ENCODE results near the gene HTRA3. TPM values are rescaled to one million over a fixed set of nuclear protein-coding genes. Genes with fewer than 3 reads are reported as not detected.

The HTRA3 gene
- total and polyA plus RNA-seq, 2 experiments from 2014 or later: 3.2 to 5.2 TPM

DNA sequence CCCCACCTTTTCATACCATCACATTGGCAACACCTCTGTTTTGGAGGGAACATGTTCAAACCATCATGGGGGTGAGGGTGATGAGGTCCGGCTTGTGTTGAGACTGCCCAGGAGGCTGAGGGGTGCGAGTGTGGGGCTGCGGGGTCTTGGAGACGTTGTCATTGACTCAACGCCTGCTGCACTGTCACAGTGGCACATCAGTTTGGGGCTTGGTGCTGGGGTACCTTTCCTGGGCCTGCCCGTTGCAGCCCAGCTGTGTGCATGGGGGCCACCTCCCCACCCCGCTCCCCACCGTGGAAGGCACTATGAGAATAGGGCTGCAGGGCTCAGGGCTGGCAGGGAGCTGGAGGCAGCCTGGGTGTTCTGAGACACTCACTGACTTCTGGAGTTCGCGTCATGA is 2.3 kb downstream of the HTRA3 start:
- Histone ChIP-seq H2AFZ (no peak overlapping the region), H3K9ac (no peak overlapping the region), H3K4me2 (ENCODE audit: unreplicated experiment) (no peak overlapping the region), H3F3A (ENCODE audit: insufficient read depth) (0 out of 2 replicates have a peak, but pooled peaks cover 7% of the 10 kb centered on the region), H3K4me1 (ENCODE audit: insufficient read depth) (peaks cover 20% of the 10 kb centered on the region), H3K4me3 (no peak overlapping the region), H3K27ac (no peak overlapping the region), H4K20me1 (ENCODE audit: insufficient read depth) (no peaks in the 10 kb centered on the region), H3K36me3 (ENCODE audit: low read depth) (no peaks in the 10 kb centered on the region), H3K27me3 (replicated peaks; ENCODE audit: insufficient read depth) (peaks cover 8% of the 10 kb centered on the region; the same call in 1 of the 2 replicates), H3K9me2 (ENCODE audit: insufficient read depth) (no peaks in the 10 kb centered on the region), H3K79me2 (ENCODE audit: insufficient read depth) (no peaks in the 10 kb centered on the region), H3K9me3 (ENCODE audit: low read depth) (no peaks in the 10 kb centered on the region)
- DNase-seq: no peak
- in situ Hi-C loops (cut with MboI): no loop called here
- TF ChIP-seq EZH2phosphoT487 (IDR thresholded peaks at IDR 0.05; ENCODE audit: insufficient read depth, low read depth) (no peak), EZH2 (IDR thresholded peaks at IDR 0.05; ENCODE audit: insufficient read depth, poor library complexity, severe bottlenecking) (no peak)
- WGBS, 2 experiments (ENCODE audit: low coverage in 1 of 2, low lambda C conversion rate in 2 of 2, missing lambda C conversion rate in 2 of 2): 81 to 84% methylated on average over 10 of the region's 10 CpGs

DNA sequence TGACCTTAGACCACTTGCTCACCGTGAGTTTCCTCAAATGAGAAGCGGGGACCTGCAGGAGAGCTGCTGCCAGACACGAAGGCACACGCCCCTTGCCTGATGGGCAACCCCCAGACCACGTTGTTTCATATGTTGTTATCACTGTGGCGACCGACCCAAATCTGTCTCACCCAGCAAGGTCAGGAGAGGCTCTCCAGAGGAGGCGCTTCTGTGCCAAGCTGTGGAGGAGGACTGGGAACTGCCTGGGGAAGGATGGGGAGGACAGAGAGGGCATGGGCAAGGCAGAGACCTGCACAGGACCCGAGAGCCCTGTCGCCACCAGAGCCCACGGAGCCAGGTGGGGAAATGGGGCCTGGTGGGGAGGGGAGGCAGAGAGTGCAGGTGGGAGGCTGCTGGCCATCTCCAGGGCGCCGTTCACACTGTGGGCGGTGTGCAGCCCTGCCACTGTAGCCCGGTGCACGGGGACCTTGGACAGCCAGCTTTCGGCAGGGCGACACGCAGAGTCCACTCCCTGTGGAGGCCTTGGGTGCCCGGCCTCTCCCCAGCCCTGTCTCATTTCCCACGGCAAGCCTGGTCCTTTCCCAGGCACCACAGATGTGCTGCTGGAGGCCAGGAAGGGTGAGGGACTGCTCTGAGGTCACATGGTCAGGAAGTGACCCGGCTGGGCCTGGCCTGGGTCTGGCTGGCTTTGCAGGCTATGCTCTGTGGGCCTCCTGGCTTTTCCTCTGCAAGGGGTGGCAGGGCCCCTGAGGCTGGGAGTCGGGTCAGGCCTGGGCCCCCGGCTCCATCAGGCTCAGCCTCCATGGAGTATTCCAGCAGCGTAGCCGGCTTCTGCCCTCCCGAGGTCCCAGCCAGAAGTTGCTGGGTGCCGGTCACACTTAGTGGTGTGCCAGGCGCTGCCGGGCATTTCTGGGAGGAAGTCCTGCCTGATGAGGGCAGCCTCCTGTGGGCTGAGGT is 3.2 kb downstream of the HTRA3 start:
- Histone ChIP-seq H3K27me3 (replicated peaks; ENCODE audit: insufficient read depth) (peaks cover 8% of the 10 kb centered on the region; the same call in 1 of the 2 replicates), H3K27ac (no peak overlapping the region), H3K9me2 (ENCODE audit: insufficient read depth) (no peaks in the 10 kb centered on the region), H2AFZ (no peak overlapping the region), H3K79me2 (ENCODE audit: insufficient read depth) (no peaks in the 10 kb centered on the region), H3K9ac (no peak overlapping the region), H3K4me3 (no peak overlapping the region), H3K36me3 (ENCODE audit: low read depth) (no peaks in the 10 kb centered on the region), H4K20me1 (ENCODE audit: insufficient read depth) (no peaks in the 10 kb centered on the region), H3K4me2 (ENCODE audit: unreplicated experiment) (no peak overlapping the region), H3F3A (ENCODE audit: insufficient read depth) (0 out of 2 replicates have a peak, but pooled peaks cover 7% of the 10 kb centered on the region), H3K4me1 (ENCODE audit: insufficient read depth) (peaks cover 29% of the 10 kb centered on the region), H3K9me3 (ENCODE audit: low read depth) (no peaks in the 10 kb centered on the region)
- TF ChIP-seq EZH2phosphoT487 (IDR thresholded peaks at IDR 0.05; ENCODE audit: insufficient read depth, low read depth): no peak
- no peak for DNase-seq
- in situ Hi-C loops (cut with MboI): no loop called here
- WGBS, 2 experiments (ENCODE audit: low coverage in 1 of 2, low lambda C conversion rate in 2 of 2, missing lambda C conversion rate in 2 of 2): 61% methylated on average over 28 of the region's 30 CpGs

DNA sequence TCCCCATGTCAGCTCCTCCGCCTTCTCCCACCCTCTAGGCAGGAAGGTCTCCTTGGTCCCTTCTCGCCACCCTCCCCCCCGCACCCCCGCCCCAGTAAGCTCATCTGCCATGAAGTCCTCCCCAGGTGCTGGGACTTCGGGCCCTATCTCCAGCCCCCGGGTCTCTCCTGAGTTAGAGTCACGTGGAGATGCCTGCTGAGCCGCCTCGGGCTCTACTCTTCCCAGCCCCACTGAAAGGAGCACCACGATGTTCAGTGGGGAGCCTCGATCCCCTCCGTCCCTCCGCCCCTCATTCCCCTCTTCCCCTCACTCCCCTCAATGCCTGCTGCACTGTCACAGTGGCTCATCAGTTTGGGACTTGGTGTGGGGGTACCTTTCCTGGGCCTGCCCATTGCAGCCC is 3.9 kb downstream of the HTRA3 start:
- Histone ChIP-seq H3F3A (ENCODE audit: insufficient read depth) (0 out of 2 replicates have a peak, but pooled peaks cover 7% of the 10 kb centered on the region), H3K9me3 (ENCODE audit: low read depth) (no peaks in the 10 kb centered on the region), H4K20me1 (ENCODE audit: insufficient read depth) (no peaks in the 10 kb centered on the region), H3K36me3 (ENCODE audit: low read depth) (no peaks in the 10 kb centered on the region), H3K9me2 (ENCODE audit: insufficient read depth) (no peaks in the 10 kb centered on the region), H3K4me3 (no peak overlapping the region), H3K27ac (no peak overlapping the region), H3K9ac (no peak overlapping the region), H2AFZ (no peak overlapping the region), H3K4me1 (ENCODE audit: insufficient read depth) (peaks cover 35% of the 10 kb centered on the region), H3K27me3 (replicated peaks; ENCODE audit: insufficient read depth) (peaks cover 8% of the 10 kb centered on the region; the same call in 1 of the 2 replicates), H3K79me2 (ENCODE audit: insufficient read depth) (no peaks in the 10 kb centered on the region), H3K4me2 (ENCODE audit: unreplicated experiment) (no peak overlapping the region)
- in situ Hi-C loops (cut with MboI): no loop called here
- no peak for DNase-seq
- 89 to 91% methylated on average over 9 to 13 of the region's 13 CpGs for WGBS, 2 experiments (ENCODE audit: low coverage in 1 of 2, low lambda C conversion rate in 2 of 2, missing lambda C conversion rate in 2 of 2)
- no peak for TF ChIP-seq EZH2phosphoT487 (IDR thresholded peaks at IDR 0.05; ENCODE audit: insufficient read depth, low read depth)
- TF ChIP-seq EZH2 (IDR thresholded peaks at IDR 0.05; ENCODE audit: insufficient read depth, poor library complexity, severe bottlenecking): no peak

DNA sequence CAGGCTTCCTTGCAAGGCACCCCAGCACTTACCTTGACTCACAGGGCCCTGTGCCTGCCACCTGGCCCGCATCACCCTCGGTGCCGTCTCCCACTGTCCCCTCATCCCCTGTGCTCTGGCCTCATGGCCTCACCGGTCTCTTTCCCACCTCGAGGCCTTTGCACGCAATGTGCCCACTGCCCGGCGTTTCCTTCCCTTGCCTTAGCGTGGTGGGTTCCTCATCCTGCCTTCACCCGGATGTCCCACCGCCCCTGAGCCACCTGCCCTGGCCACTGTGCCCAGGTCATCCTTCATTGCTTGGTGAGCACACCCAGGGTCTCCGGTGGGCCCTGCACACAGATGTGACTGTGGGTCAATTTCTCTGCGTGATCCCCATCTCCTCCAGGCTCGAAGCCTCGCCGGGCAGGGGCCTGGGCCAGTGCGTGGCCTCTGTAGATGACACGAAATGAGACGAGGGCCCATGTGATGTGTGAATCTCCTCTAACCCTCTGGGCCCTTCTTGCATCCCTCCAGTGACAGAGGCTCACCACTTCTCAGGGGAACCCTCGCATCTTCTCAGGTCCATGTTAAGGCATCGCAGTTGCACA is 4.6 kb downstream of the HTRA3 start:
- in situ Hi-C loops (cut with MboI): no loop called here
- peak overlapping the region; percentile 37 for H3K27ac ChIP-seq

More for the DNA sequence above, 4.6 kb downstream of the HTRA3 start:
- Histone ChIP-seq H3F3A (ENCODE audit: insufficient read depth) (peaks cover 7% of the 10 kb centered on the region; the same call in 1 of the 2 replicates), H3K9ac (no peak overlapping the region), H4K20me1 (ENCODE audit: insufficient read depth) (no peaks in the 10 kb centered on the region), H3K4me1 (ENCODE audit: insufficient read depth) (peaks cover 42% of the 10 kb centered on the region), H3K4me3 (no peak overlapping the region), H3K27me3 (replicated peaks; ENCODE audit: insufficient read depth) (peaks cover 8% of the 10 kb centered on the region; the same call in 1 of the 2 replicates), H3K36me3 (ENCODE audit: low read depth) (no peaks in the 10 kb centered on the region), H3K79me2 (ENCODE audit: insufficient read depth) (no peaks in the 10 kb centered on the region), H2AFZ (no peak overlapping the region), H3K4me2 (ENCODE audit: unreplicated experiment) (peak overlapping the region; percentile 4), H3K9me2 (ENCODE audit: insufficient read depth) (no peaks in the 10 kb centered on the region), H3K9me3 (ENCODE audit: low read depth) (no peaks in the 10 kb centered on the region)
- WGBS, 2 experiments (ENCODE audit: low coverage in 1 of 2, low lambda C conversion rate in 2 of 2, missing lambda C conversion rate in 2 of 2): 78 to 85% methylated on average over 20 to 21 of the region's 21 CpGs
- no peak for TF ChIP-seq EZH2 (IDR thresholded peaks at IDR 0.05; ENCODE audit: insufficient read depth, poor library complexity, severe bottlenecking)
- TF ChIP-seq EZH2phosphoT487 (IDR thresholded peaks at IDR 0.05; ENCODE audit: insufficient read depth, low read depth): no peak
- DNase-seq: no peak

All from GM23248 (cell line).